Lower lobe of right lung (tissue), 2 donors: ENCODE results near the gene PAQR6. TPM values are rescaled to one million over a fixed set of nuclear protein-coding genes. Genes with fewer than 3 reads are reported as not detected.
A peak's percentile ranks its signal among the peaks of the same experiment; 100 is the strongest.

Experiments
- ATAC-seq, 2 donors: fragments of 200-7000 bp; cut with Tn5 transposase; one replicate each; pipeline ENCODE4 v1.9.1; 2020 to 2022; ENCODE audit warnings: mild to moderate bottlenecking in 2 of 2, moderate library complexity in 2 of 2
- DNase-seq: peaks from one replicate; pipeline ENCODE4 v3.0.0-alpha.2; 2020
- H3K27ac ChIP-seq: fragments of 200-600 bp; one replicate; pipeline ENCODE4 v1.8.0; 2022
- H3K27me3 ChIP-seq: fragments of 200-600 bp; one replicate; pipeline ENCODE4 v1.8.0; 2022; ENCODE audit warnings: low read depth
- H3K36me3 ChIP-seq: fragments of 200-600 bp; one replicate; pipeline ENCODE4 v1.8.0; 2022; ENCODE audit warnings: mild to moderate bottlenecking
- H3K4me1 ChIP-seq: fragments of 200-600 bp; one replicate; pipeline ENCODE4 v1.8.0; 2022
- H3K4me3 ChIP-seq: fragments of 200-600 bp; one replicate; pipeline ENCODE4 v1.8.0; 2022; ENCODE audit warnings: mild to moderate bottlenecking
- H3K9me3 ChIP-seq: fragments of 200-600 bp; one replicate; pipeline ENCODE4 v1.8.0; 2022
- intact Hi-C: fragments of 100-400 bp; cut with DNase I; formaldehyde crosslinking; loops from one replicate; pipeline ENCODE4 v1.11.0; 2022
- total RNA-seq: library from RNA; stranded (reverse); fragmentation: NEBNext Ultra II Directional; extraction: Animal tissue kit (Norgen Biotek cat#: 25700); gene quantifications from one replicate; pipeline ENCODE4 v1.2.1, GENCODE V29; 2021
- TF ChIP-seq, protein P1 (sequence below): fragments of 200-600 bp; IDR thresholded peaks from one replicate; pipeline ENCODE4 v1.8.0; 2022; ENCODE audit warnings: antibody characterized with exemption, mild to moderate bottlenecking
- donor health status: DM: no; HTN: yes; CAD: no; lungs with severe emphysema.

The PAQR6 gene
- total RNA-seq, 1 donor from 2014 or later: 2.3 TPM

GRCh38 chr1:156279837-156280236 lies 32.0 kb upstream of the PAQR6 start:
- no peaks in the 10 kb centered on the region for H3K9me3 ChIP-seq
- TF ChIP-seq, protein P1, sequence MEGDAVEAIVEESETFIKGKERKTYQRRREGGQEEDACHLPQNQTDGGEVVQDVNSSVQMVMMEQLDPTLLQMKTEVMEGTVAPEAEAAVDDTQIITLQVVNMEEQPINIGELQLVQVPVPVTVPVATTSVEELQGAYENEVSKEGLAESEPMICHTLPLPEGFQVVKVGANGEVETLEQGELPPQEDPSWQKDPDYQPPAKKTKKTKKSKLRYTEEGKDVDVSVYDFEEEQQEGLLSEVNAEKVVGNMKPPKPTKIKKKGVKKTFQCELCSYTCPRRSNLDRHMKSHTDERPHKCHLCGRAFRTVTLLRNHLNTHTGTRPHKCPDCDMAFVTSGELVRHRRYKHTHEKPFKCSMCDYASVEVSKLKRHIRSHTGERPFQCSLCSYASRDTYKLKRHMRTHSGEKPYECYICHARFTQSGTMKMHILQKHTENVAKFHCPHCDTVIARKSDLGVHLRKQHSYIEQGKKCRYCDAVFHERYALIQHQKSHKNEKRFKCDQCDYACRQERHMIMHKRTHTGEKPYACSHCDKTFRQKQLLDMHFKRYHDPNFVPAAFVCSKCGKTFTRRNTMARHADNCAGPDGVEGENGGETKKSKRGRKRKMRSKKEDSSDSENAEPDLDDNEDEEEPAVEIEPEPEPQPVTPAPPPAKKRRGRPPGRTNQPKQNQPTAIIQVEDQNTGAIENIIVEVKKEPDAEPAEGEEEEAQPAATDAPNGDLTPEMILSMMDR: no peak
- DNase-seq (no peak), ATAC-seq (no peak)
- H3K27me3 ChIP-seq: no peaks in the 10 kb centered on the region
- peaks cover 50% of the 10 kb centered on the region for H3K36me3 ChIP-seq
- H3K27ac ChIP-seq: no peak overlapping the region
- H3K4me3 ChIP-seq: no peak overlapping the region
- H3K4me1 ChIP-seq: peaks cover 32% of the 10 kb centered on the region
- intact Hi-C loops: no loop called here

GRCh38 chr1:156276966-156277381 lies 29.1 kb upstream of the PAQR6 start:
- Histone ChIP-seq H3K27ac (peak overlapping the region; percentile 3), H3K9me3 (no peaks in the 10 kb centered on the region), H3K4me1 (peaks cover 19% of the 10 kb centered on the region), H3K36me3 (peaks cover 79% of the 10 kb centered on the region), H3K27me3 (no peaks in the 10 kb centered on the region), H3K4me3 (no peak overlapping the region)
- no peak for DNase-seq
- TF ChIP-seq, protein P1: no peak
- intact Hi-C loops: no loop called here
- peak; percentile 13 to 23 for ATAC-seq

DNA sequence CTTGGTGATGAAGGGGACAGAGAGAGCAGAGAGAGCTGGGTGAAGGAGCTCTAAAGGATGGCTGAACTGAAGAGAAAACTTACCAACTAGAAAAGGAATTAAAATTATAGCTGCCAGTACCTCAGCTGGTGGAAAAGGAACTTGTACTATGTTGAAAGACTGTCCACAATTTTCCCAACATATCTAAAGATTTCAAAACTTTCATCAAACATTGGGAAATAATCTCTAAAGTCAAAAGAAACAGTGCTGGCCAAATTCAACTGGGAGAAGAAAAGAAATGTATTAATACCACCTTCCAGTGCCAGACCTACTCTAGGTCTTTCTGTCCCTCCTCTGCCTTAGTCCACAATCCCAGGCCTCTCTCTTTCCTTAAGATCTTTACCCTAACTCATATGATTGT lies 28.7 kb upstream of the PAQR6 start:
- no peak for DNase-seq
- ATAC-seq: no peak
- Histone ChIP-seq H3K27ac (peak overlapping the region; percentile 3), H3K4me1 (peaks cover 16% of the 10 kb centered on the region), H3K27me3 (no peaks in the 10 kb centered on the region), H3K9me3 (no peaks in the 10 kb centered on the region), H3K36me3 (peaks cover 83% of the 10 kb centered on the region), H3K4me3 (no peak overlapping the region)
- intact Hi-C loops: no loop called here
- TF ChIP-seq, protein P1: no peak

- TF ChIP-seq, protein P1: no peak
- Histone ChIP-seq H3K9me3 (no peaks in the 10 kb centered on the region), H3K4me1 (no peaks in the 10 kb centered on the region), H3K36me3 (peaks cover 100% of the 10 kb centered on the region), H3K27me3 (no peaks in the 10 kb centered on the region), H3K27ac (no peak overlapping the region), H3K4me3 (no peak overlapping the region)
- ATAC-seq: no peak
- intact Hi-C loops: no loop called here
- no peak for DNase-seq
Measured at GRCh38 chr1:156270314-156270713, 22.5 kb upstream of the PAQR6 start.

GRCh38 chr1:156268336-156268735 lies 20.5 kb upstream of the PAQR6 start:
- Histone ChIP-seq H3K27me3 (no peaks in the 10 kb centered on the region), H3K9me3 (no peaks in the 10 kb centered on the region), H3K27ac (no peak overlapping the region), H3K36me3 (peaks cover 98% of the 10 kb centered on the region), H3K4me1 (no peaks in the 10 kb centered on the region), H3K4me3 (no peak overlapping the region)
- DNase-seq (no peak), ATAC-seq (no peak)
- TF ChIP-seq, protein P1: no peak
- intact Hi-C loops: no loop called here

DNA sequence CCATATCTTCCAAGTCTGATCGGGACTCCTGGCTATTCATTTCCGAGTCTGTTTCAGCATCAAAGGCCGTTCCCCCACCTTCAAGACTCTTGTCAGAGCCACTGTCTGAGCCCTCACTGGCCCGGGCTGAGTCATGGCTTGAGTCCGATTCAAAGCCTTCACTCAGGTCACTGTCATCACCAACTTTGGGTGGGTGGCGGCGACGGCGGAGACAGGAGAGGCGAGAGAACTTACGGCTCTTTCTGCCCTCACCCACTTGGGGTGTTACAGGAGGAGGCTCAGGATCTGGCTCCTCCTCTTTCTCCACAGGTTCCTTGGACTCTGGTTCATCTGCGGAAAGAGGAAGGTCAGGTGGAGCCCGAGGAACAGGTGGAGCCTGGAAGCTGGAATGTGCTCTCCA lies 18.2 kb upstream of the PAQR6 start:
- intact Hi-C loops: no loop called here
- TF ChIP-seq, protein P1: no peak
- Histone ChIP-seq H3K27me3 (no peaks in the 10 kb centered on the region), H3K27ac (no peak overlapping the region), H3K9me3 (no peaks in the 10 kb centered on the region), H3K36me3 (peaks cover 98% of the 10 kb centered on the region), H3K4me1 (no peaks in the 10 kb centered on the region), H3K4me3 (no peak overlapping the region)
- DNase-seq (no peak), ATAC-seq (no peak)
